GM18508 (cell line): ENCODE results near the gene PCK2.

Experiments used
- ATAC-seq: cut with Tn5 transposase; IDR thresholded peaks from one replicate; pipeline ENCODE4 v1.9.1; 2021; ENCODE audit warnings: moderate number of reproducible peaks; ENCODE audit not compliant: insufficient read depth, unreplicated experiment

Gene PCK2

GRCh38 chr14:24060984-24061913, 32.9 kb upstream of the PCK2 start:
- no peak for ATAC-seq

- ATAC-seq: no peak
Observed at GRCh38 chr14:24062216-24062980, 31.7 kb upstream of the PCK2 start.

GRCh38 chr14:24063263-24063836, 30.8 kb upstream of the PCK2 start:
- no peak for ATAC-seq

GRCh38 chr14:24064091-24064795, 29.9 kb upstream of the PCK2 start:
- no peak for ATAC-seq

- ATAC-seq: no peak
Observed at GRCh38 chr14:24064856-24065255, 29.3 kb upstream of the PCK2 start.

GRCh38 chr14:24065408-24065807, 28.7 kb upstream of the PCK2 start:
- ATAC-seq: no peak

- ATAC-seq: no peak
Observed at GRCh38 chr14:24066496-24067132, 27.5 kb upstream of the PCK2 start.

- no peak for ATAC-seq
Observed at GRCh38 chr14:24067133-24068082, 26.7 kb upstream of the PCK2 start.

- ATAC-seq: no peak
Observed at GRCh38 chr14:24068711-24069410, 25.2 kb upstream of the PCK2 start.

- ATAC-seq: no peak
Observed at GRCh38 chr14:24069411-24069735, 24.7 kb upstream of the PCK2 start.

- ATAC-seq: no peak
Observed at GRCh38 chr14:24070285-24071143, 23.6 kb upstream of the PCK2 start.

GRCh38 chr14:24071144-24071697, 22.9 kb upstream of the PCK2 start, which contains the start of gene CPNE6:
CPNE6 (plus strand) TSS chr14:24071562; CDS start chr14:24072937, 1,375 bp downstream.
- ATAC-seq: no peak

GRCh38 chr14:24071836-24072430, 22.2 kb upstream of the PCK2 start:
- no peak for ATAC-seq

- no peak for ATAC-seq
Observed at GRCh38 chr14:24072436-24072835, 21.7 kb upstream of the PCK2 start.

- ATAC-seq: no peak
Observed at GRCh38 chr14:24072881-24073877, 20.9 kb upstream of the PCK2 start.
